CD14-positive monocyte (primary cell): Measurements from ENCODE around the gene ADCY2. TPM values are rescaled to one million over a fixed set of nuclear protein-coding genes. Genes with fewer than 3 reads are reported as not detected.

Experiments
- DNase-seq, 3 donors: peaks; one replicate each; pipeline ENCODE4 v3.0.0-alpha.2; 2011 to 2022
- H2AFZ ChIP-seq: 2 replicates; pipeline ENCODE4 v1.6.0; 2012; ENCODE audit warnings: mild to moderate bottlenecking, low read depth, low read length, inconsistent platforms; ENCODE audit not compliant: insufficient read depth, poor library complexity, severe bottlenecking
- H3K27ac ChIP-seq, 2 donors: 1 replicate in 1 of 2; 2 replicates in 1 of 2; pipeline ENCODE4 v1.5.1; 2012 to 2013; ENCODE audit warnings: low read length in 2 of 2, control low read depth in 1 of 2, inconsistent platforms in 1 of 2, low read depth in 1 of 2, mild to moderate bottlenecking in 1 of 2
- H3K27me3 ChIP-seq, 2 donors: one replicate each; pipeline versions ENCODE4 v1.6.0 to v1.6.1; 2011 to 2013; ENCODE audit warnings: low read length in 2 of 2; ENCODE audit not compliant: control insufficient read depth in 2 of 2, insufficient read depth in 2 of 2
- H3K36me3 ChIP-seq, 2 donors: replicated peaks in 1 of 2; 1 replicate in 1 of 2; 2 replicates in 1 of 2; pipeline versions ENCODE4 v1.5.1 to v1.6.1; 2012 to 2013; ENCODE audit warnings: low read length in 2 of 2, control low read depth in 1 of 2, inconsistent platforms in 1 of 2, mild to moderate bottlenecking in 1 of 2; ENCODE audit not compliant: insufficient read depth in 2 of 2, control insufficient read depth in 1 of 2
- H3K4me1 ChIP-seq, 2 donors: 1 replicate in 1 of 2; 2 replicates in 1 of 2; pipeline versions ENCODE4 v1.5.1 to v1.6.1; 2012 to 2013; ENCODE audit warnings: low read length in 2 of 2, control low read depth in 1 of 2, inconsistent platforms in 1 of 2, mild to moderate bottlenecking in 1 of 2, moderate library complexity in 1 of 2; ENCODE audit not compliant: insufficient read depth in 2 of 2, control insufficient read depth in 1 of 2
- H3K4me2 ChIP-seq: replicated peaks from 2 replicates; pipeline ENCODE3; 2012; ENCODE audit warnings: low read length, moderate library complexity, mild to moderate bottlenecking; ENCODE audit not compliant: poor library complexity, severe bottlenecking; ENCODE audit errors: extremely low read depth
- H3K4me3 ChIP-seq, 3 experiments: fragments of 200-600 bp in 1 of 3; sonication (generic) in 1 of 3; replicated peaks in 1 of 3; 1 replicate in 2 of 3; 2 replicates in 1 of 3; pipeline ENCODE4 v1.5.1; 2011 to 2013; ENCODE audit warnings: low read length in 3 of 3, mild to moderate bottlenecking in 3 of 3, control low read depth in 2 of 3, low read depth in 2 of 3, inconsistent platforms in 1 of 3, moderate library complexity in 1 of 3
- H3K79me2 ChIP-seq: 2 replicates; pipeline ENCODE4 v1.6.0; 2012; ENCODE audit warnings: mild to moderate bottlenecking, control low read depth, inconsistent platforms, low read length, moderate library complexity; ENCODE audit not compliant: insufficient read depth
- H3K9ac ChIP-seq: 2 replicates; pipeline ENCODE4 v1.6.0; 2017; ENCODE audit warnings: low read length, mild to moderate bottlenecking; ENCODE audit not compliant: insufficient read depth, poor library complexity, severe bottlenecking
- H3K9me3 ChIP-seq, 2 donors: replicated peaks in 1 of 2; 1 replicate in 1 of 2; 2 replicates in 1 of 2; pipeline versions ENCODE4 v1.5.1 to v1.6.1; 2012 to 2013; ENCODE audit warnings: low read length in 2 of 2, control low read depth in 1 of 2; ENCODE audit not compliant: control insufficient read depth in 1 of 2, insufficient read depth in 1 of 2
- H4K20me1 ChIP-seq: 2 replicates; pipeline ENCODE4 v1.6.0; 2012; ENCODE audit warnings: mild to moderate bottlenecking, low read length, control low read depth, moderate library complexity; ENCODE audit not compliant: insufficient read depth
- H3K27ac Mint-ChIP-seq, 7 donors: one replicate each; pipeline ENCODE4 v1.8.0; 2020; ENCODE audit warnings: mild to moderate bottlenecking in 7 of 7, mixed read lengths in 7 of 7, moderate library complexity in 6 of 7, inconsistent platforms in 2 of 7
- H3K27me3 Mint-ChIP-seq, 3 donors: one replicate each; pipeline ENCODE4 v1.8.0; 2021 to 2022; ENCODE audit warnings: low read depth in 3 of 3, mild to moderate bottlenecking in 3 of 3, mixed read lengths in 3 of 3, moderate library complexity in 3 of 3, inconsistent platforms in 1 of 3
- H3K36me3 Mint-ChIP-seq, 2 donors: one replicate each; pipeline ENCODE4 v1.8.0; 2020; ENCODE audit warnings: mixed read lengths in 2 of 2, inconsistent platforms in 1 of 2, mild to moderate bottlenecking in 1 of 2
- H3K4me1 Mint-ChIP-seq: one replicate; pipeline ENCODE4 v1.8.0; 2020; ENCODE audit warnings: mild to moderate bottlenecking, mixed read lengths
- H3K4me3 Mint-ChIP-seq, 2 donors: one replicate each; pipeline ENCODE4 v1.8.0; 2020; ENCODE audit warnings: mild to moderate bottlenecking in 2 of 2, mixed read lengths in 2 of 2, moderate library complexity in 1 of 2
- H3K9me3 Mint-ChIP-seq, 7 donors: one replicate each; pipeline ENCODE4 v1.8.0; 2020 to 2022; ENCODE audit warnings: mixed read lengths in 7 of 7, mild to moderate bottlenecking in 6 of 7, moderate library complexity in 6 of 7, inconsistent platforms in 2 of 7
- WGBS: methylation state at CpG from one replicate; pipeline ENCODE4 v1.1.5; 2013; ENCODE audit warnings: missing lambda C conversion rate; ENCODE audit not compliant: insufficient coverage; 5-methylcytosine and 5-hydroxymethylcytosine counted together
- intact Hi-C, 2 donors: fragments of 100-400 bp; cut with micrococcal nuclease; formaldehyde crosslinking; loops; one replicate each; pipeline versions ENCODE4 v1.15.0 to v1.15.1; 2023
- polyA plus RNA-seq, 3 donors: library from polyadenylated mRNA; depleted of rRNA in 1 of 3; unstranded in 2 of 3; stranded (reverse) in 1 of 3; fragments of 300-500 nt in 2 of 3; fragments of >200 nt in 1 of 3; fragmentation: Illumina TruSeq in 2 of 3; gene quantifications; 1 replicate in 2 of 3; 2 replicates in 1 of 3; pipeline ENCODE4 v1.2.3, GENCODE V29; 2012 to 2021
- TF ChIP-seq, protein P1 (sequence below): fragments of 200-600 bp; IDR thresholded peaks from one replicate; pipeline ENCODE4 v1.8.0; 2022; ENCODE audit warnings: antibody characterized with exemption, mild to moderate bottlenecking

Gene ADCY2
- polyA plus RNA-seq, 3 donors, result not detected

DNA sequence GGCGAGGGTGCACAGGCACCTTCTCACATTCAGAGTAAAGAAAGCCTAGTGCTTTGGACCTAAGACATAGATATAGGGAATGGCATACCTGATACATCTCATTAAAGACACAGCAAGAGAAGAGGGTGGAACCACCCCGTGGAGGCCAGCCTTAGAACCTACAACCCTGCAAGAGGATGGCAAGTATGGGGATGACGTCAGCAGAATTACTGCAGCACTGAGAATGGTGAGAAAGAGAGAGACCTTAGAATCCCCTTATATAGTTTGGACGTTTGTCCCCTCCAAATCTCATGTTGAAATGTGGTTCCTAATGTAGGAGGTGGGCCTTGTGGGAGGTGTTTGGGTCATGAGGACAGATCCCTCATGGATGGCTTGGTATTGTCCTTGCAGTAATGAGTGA is 28.2 kb upstream of the ADCY2 start:
- no peak for DNase-seq
- intact Hi-C loops, result no loop called here
- Histone ChIP-seq H2AFZ (no peak overlapping the region), H3K9ac (no peak overlapping the region), H3K27ac (no peak overlapping the region), H3K27me3 (no peaks in the 10 kb centered on the region), H3K9me3 (peaks cover 0 to 4% of the 10 kb centered on the region in 2 donors), H3K4me3 (no peak overlapping the region), H3K36me3 (no peaks in the 10 kb centered on the region), H3K79me2 (no peaks in the 10 kb centered on the region), H3K4me2 (no peak overlapping the region), H4K20me1 (no peaks in the 10 kb centered on the region), H3K4me1 (no peaks in the 10 kb centered on the region)
- Mint-ChIP-seq H3K36me3 (no peaks in the 10 kb centered on the region), H3K4me1 (no peaks in the 10 kb centered on the region), H3K4me3 (no peak overlapping the region), H3K27ac (no peak overlapping the region), H3K27me3 (peaks cover 0 to 5% (median 4%) of the 10 kb centered on the region in 3 donors), H3K9me3 (peaks cover 5 to 15% (median 10%) of the 10 kb centered on the region in 7 donors)
- TF ChIP-seq, protein P1, sequence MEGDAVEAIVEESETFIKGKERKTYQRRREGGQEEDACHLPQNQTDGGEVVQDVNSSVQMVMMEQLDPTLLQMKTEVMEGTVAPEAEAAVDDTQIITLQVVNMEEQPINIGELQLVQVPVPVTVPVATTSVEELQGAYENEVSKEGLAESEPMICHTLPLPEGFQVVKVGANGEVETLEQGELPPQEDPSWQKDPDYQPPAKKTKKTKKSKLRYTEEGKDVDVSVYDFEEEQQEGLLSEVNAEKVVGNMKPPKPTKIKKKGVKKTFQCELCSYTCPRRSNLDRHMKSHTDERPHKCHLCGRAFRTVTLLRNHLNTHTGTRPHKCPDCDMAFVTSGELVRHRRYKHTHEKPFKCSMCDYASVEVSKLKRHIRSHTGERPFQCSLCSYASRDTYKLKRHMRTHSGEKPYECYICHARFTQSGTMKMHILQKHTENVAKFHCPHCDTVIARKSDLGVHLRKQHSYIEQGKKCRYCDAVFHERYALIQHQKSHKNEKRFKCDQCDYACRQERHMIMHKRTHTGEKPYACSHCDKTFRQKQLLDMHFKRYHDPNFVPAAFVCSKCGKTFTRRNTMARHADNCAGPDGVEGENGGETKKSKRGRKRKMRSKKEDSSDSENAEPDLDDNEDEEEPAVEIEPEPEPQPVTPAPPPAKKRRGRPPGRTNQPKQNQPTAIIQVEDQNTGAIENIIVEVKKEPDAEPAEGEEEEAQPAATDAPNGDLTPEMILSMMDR, result no peak
- WGBS, result no CpG with 5 or more reads among the region's 4 CpGs

DNA sequence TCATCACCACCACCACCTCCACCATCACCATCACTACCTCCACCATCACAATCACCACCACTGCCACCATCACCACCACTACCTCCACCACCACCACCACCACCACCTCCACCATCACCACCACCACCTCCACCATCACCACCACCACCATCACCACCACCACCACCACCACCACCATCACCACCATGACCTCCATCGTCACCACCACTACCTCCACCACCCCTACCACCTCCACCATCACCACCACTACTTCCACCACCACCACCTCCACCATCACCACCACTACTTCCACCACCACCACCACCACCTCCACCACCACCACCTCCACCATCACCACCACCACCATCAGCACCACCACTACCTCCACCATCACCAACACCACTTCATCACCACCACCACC is 23.5 kb upstream of the ADCY2 start:
- Mint-ChIP-seq H3K9me3 (peaks cover 5 to 18% (median 10%) of the 10 kb centered on the region in 7 donors), H3K36me3 (no peaks in the 10 kb centered on the region), H3K27ac (no peak overlapping the region), H3K27me3 (peaks cover 1 to 5% (median 2%) of the 10 kb centered on the region in 3 donors), H3K4me3 (no peak overlapping the region), H3K4me1 (peaks cover 12% of the 10 kb centered on the region)
- Histone ChIP-seq H3K4me1 (peaks cover 12% of the 10 kb centered on the region in 2 donors), H3K36me3 (no peaks in the 10 kb centered on the region), H3K9ac (no peak overlapping the region), H3K27ac (no peak overlapping the region), H3K27me3 (no peaks in the 10 kb centered on the region), H2AFZ (no peak overlapping the region), H4K20me1 (no peaks in the 10 kb centered on the region), H3K4me2 (no peak overlapping the region), H3K79me2 (no peaks in the 10 kb centered on the region), H3K9me3 (peaks cover 0 to 4% of the 10 kb centered on the region in 2 donors), H3K4me3 (no peak overlapping the region)
- no peak for DNase-seq
- TF ChIP-seq, protein P1, result no peak
- intact Hi-C loops, result no loop called here
- WGBS, result 100% methylated on average over 1 of the region's 1 CpG
